HepG2 (cell line): ENCODE results near the gene SIGLEC10. TPM values are rescaled to one million over a fixed set of nuclear protein-coding genes. Genes with fewer than 3 reads are reported as not detected.

ENCODE experiments used
- BRF2 ChIP-seq: sonication (generic); formaldehyde crosslinking; IDR thresholded peaks from 2 replicates; pipeline ENCODE4 v1.8.1; 2022; ENCODE audit warnings: mild to moderate bottlenecking, missing genetic modification reagents
- CREBL2 ChIP-seq: sonication (generic); formaldehyde crosslinking; IDR thresholded peaks from 2 replicates; pipeline ENCODE4 v1.8.1; 2023; ENCODE audit warnings: missing genetic modification reagents, mild to moderate bottlenecking, borderline replicate concordance
- MTF1 ChIP-seq: sonication (generic); formaldehyde crosslinking; IDR thresholded peaks from 2 replicates; pipeline ENCODE4 v1.5.0; 2020; ENCODE audit warnings: missing genetic modification reagents
- MYC ChIP-seq: sonication (generic); formaldehyde crosslinking; IDR thresholded peaks from 2 replicates; pipeline ENCODE4 v1.9.0; 2021; ENCODE audit warnings: missing genetic modification reagents, borderline replicate concordance
- PRMT3 ChIP-seq: sonication (generic); formaldehyde crosslinking; IDR thresholded peaks from 2 replicates; pipeline ENCODE4 v1.8.1; 2022; ENCODE audit warnings: low read depth, mild to moderate bottlenecking, moderate library complexity, missing genetic modification reagents, borderline replicate concordance
- SNAI1 ChIP-seq: sonication (generic); formaldehyde crosslinking; IDR thresholded peaks from 2 replicates; pipeline ENCODE4 v1.5.0; 2020; ENCODE audit warnings: mild to moderate bottlenecking, missing genetic modification reagents, borderline replicate concordance
- SRSF1 ChIP-seq: fragments of 200-400 bp; formaldehyde crosslinking; optimal IDR thresholded peaks from 2 replicates; pipeline ENCODE3; 2017; ENCODE audit warnings: mild to moderate bottlenecking, low read depth, low read length, moderate library complexity
- TBX3 ChIP-seq: fragments of 450-650 bp; IDR thresholded peaks from 2 replicates; pipeline ENCODE4 v1.6.1; 2017; ENCODE audit warnings: antibody characterized with exemption, mild to moderate bottlenecking, inconsistent platforms, borderline replicate concordance
- ZHX1 ChIP-seq: sonication (generic); formaldehyde crosslinking; IDR thresholded peaks from 2 replicates; pipeline ENCODE4 v1.8.1; 2022; ENCODE audit warnings: low read depth, mild to moderate bottlenecking, missing genetic modification reagents
- ZNF207 ChIP-seq: fragments of 450-650 bp; IDR thresholded peaks from 2 replicates; pipeline ENCODE4 v1.6.1; 2016; ENCODE audit warnings: antibody characterized with exemption, borderline replicate concordance
- ZNF337 ChIP-seq: sonication (generic); formaldehyde crosslinking; IDR thresholded peaks from 2 replicates; pipeline ENCODE4 v1.5.1; 2020; ENCODE audit warnings: missing genetic modification reagents, low read depth, mild to moderate bottlenecking, borderline replicate concordance
- ZNF619 ChIP-seq: sonication (generic); formaldehyde crosslinking; IDR thresholded peaks from 2 replicates; pipeline ENCODE4 v1.4.0; 2020; ENCODE audit warnings: mild to moderate bottlenecking, missing genetic modification reagents
- ZNF691 ChIP-seq: sonication (generic); formaldehyde crosslinking; IDR thresholded peaks from 2 replicates; pipeline ENCODE4 v1.4.0; 2020; ENCODE audit warnings: missing genetic modification reagents, low read depth, mild to moderate bottlenecking, borderline replicate concordance
- ZNF7 ChIP-seq: IDR thresholded peaks from 2 replicates; pipeline ENCODE4 v1.6.1; 2016; ENCODE audit warnings: missing biosample characterization, missing genetic modification reagents
- ZNF770 ChIP-seq: sonication (generic); formaldehyde crosslinking; IDR thresholded peaks from 2 replicates; pipeline ENCODE4 v1.5.0; 2020; ENCODE audit warnings: mild to moderate bottlenecking, missing genetic modification reagents
- ZNF816 ChIP-seq: sonication (generic); formaldehyde crosslinking; IDR thresholded peaks from 2 replicates; pipeline ENCODE4 v1.8.0; 2022; ENCODE audit warnings: missing genetic modification reagents, mild to moderate bottlenecking, borderline replicate concordance
- ZNF878 ChIP-seq: sonication (generic); formaldehyde crosslinking; IDR thresholded peaks from 2 replicates; pipeline ENCODE4 v1.8.1; 2023; ENCODE audit warnings: mild to moderate bottlenecking, missing genetic modification reagents, moderate library complexity
- polyA plus RNA-seq, 8 experiments: library from polyadenylated mRNA; depleted of rRNA in 3 of 8; stranded (reverse) in 7 of 8; unstranded in 1 of 8; fragments of >200 nt; fragmentation: Illumina TruSeq in 4 of 8; extraction: Trizol in 4 of 8; gene quantifications; 2 replicates each; pipeline versions ENCODE4 v1.2.1 to v1.2.3, GENCODE V29; 2011 to 2016; ENCODE audit warnings: low read depth in 4 of 8, missing spikeins in 1 of 8, mixed read lengths in 1 of 8; ENCODE audit not compliant: insufficient read depth in 1 of 8
- total RNA-seq, 5 experiments: library from RNA; depleted of rRNA; stranded (reverse); fragments of >200 nt; fragmentation: Illumina TruSeq; extraction: Trizol; gene quantifications; 2 replicates each; pipeline ENCODE4 v1.2.3, GENCODE V29; 2016; ENCODE audit warnings: low read depth in 1 of 5
- TF ChIP-seq, protein P1 (sequence below): sonication (generic); formaldehyde crosslinking; IDR thresholded peaks from 2 replicates; pipeline ENCODE4 v1.5.1; 2020; ENCODE audit warnings: mild to moderate bottlenecking, moderate library complexity, missing genetic modification reagents

The SIGLEC10 gene
- total and polyA plus RNA-seq, 2 of the 13 experiments (the other 11 are each of a cell fraction or from before 2014, with no cell fraction given) = not detected

DNA sequence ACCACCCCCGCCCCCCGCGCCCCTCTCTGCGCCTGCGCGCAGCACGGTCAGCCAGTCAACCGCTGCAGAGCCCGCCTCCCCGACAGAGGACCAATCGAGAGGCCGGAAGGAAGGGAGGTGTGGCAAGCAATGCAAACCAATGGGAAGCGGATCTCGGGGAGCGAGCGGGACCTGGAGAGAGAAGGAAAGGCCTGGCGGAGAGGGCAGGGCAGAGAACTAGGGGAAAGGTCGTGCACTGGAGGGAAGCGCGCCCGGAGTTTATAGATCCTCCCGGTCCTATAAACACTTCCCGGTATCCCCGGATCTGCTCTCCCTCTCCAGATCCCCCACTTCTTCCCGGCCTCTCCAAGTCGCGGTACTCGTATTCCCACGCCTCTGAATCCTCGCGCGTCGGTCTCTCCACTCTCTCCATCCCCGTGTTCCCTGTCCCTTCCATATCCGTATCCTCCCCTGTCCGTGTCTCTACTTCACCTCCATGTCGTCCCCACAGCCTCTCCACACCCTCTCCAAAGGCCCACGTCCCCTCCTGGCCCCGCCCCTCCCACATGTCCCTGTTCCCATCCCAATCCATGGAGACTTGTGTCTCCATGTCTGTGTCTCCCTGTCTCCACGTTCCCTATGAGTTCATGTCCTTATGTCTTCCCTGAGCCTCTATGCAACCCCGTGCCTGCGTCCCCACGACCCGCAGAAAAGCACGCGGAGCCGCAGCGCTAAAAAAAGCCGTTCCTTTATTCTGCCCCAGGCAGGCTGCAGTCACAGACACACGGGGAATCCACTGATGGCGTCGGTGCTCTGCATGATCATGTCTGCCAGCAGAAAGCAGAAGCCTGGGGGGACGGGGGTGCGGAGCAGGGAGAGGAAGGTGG is 50.8 kb downstream of the SIGLEC10 start (continued):
- 0 out of 2 replicates have a peak, but pooled peaks have one; percentile 27 for TF ChIP-seq ZNF878 (CRISPR knock-in tag)
- peak; percentile 4; the same call in 1 of the 2 replicates for TF ChIP-seq ZNF816 (CRISPR knock-in tag)
- no peak for TF ChIP-seq ZNF7 (CRISPR knock-in tag)
- no peak for TF ChIP-seq ZNF770
- TF ChIP-seq, protein P1, sequence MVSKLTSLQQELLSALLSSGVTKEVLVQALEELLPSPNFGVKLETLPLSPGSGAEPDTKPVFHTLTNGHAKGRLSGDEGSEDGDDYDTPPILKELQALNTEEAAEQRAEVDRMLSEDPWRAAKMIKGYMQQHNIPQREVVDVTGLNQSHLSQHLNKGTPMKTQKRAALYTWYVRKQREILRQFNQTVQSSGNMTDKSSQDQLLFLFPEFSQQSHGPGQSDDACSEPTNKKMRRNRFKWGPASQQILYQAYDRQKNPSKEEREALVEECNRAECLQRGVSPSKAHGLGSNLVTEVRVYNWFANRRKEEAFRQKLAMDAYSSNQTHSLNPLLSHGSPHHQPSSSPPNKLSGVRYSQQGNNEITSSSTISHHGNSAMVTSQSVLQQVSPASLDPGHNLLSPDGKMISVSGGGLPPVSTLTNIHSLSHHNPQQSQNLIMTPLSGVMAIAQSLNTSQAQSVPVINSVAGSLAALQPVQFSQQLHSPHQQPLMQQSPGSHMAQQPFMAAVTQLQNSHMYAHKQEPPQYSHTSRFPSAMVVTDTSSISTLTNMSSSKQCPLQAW (CRISPR knock-in tag) = peak; percentile 58
- TF ChIP-seq MTF1 = no peak
- TF ChIP-seq ZNF207 = no peak
- no peak; the same call in 1 of the 2 replicates for TF ChIP-seq ZNF337 (CRISPR knock-in tag)
- no peak for TF ChIP-seq ZHX1 (CRISPR knock-in tag)
- no peak for TF ChIP-seq CREBL2 (CRISPR knock-in tag)
- no peak for TF ChIP-seq SNAI1 (CRISPR knock-in tag)
- TF ChIP-seq MYC (CRISPR knock-in tag) = no peak
- peak; percentile 28 for TF ChIP-seq SRSF1
- TF ChIP-seq ZNF619 (CRISPR knock-in tag) = 0 out of 2 replicates have a peak, but pooled peaks have one; percentile 52
- TF ChIP-seq ZNF691 (CRISPR knock-in tag) = no peak
- no peak for TF ChIP-seq PRMT3 (CRISPR knock-in tag)
- TF ChIP-seq TBX3 = no peak
- TF ChIP-seq BRF2 (CRISPR knock-in tag) = 0 out of 2 replicates have a peak, but pooled peaks have one; percentile 46
